Ishikawa (cell line): Measurements from ENCODE around the gene SSTR4.

Experiments
- CEBPB ChIP-seq: IDR thresholded peaks from 2 replicates; pipeline ENCODE4 v1.6.1; 2012
- CREB1 ChIP-seq: IDR thresholded peaks from 2 replicates; pipeline ENCODE4 v1.6.1; 2012; ENCODE audit warnings: low read depth
- EGR1 ChIP-seq: IDR thresholded peaks from 2 replicates; pipeline ENCODE4 v1.6.1; 2012
- EP300 ChIP-seq: IDR thresholded peaks from 2 replicates; pipeline ENCODE4 v1.6.1; 2012; ENCODE audit warnings: borderline replicate concordance
- FOXM1 ChIP-seq: IDR thresholded peaks from 2 replicates; pipeline ENCODE4 v1.6.1; 2012; ENCODE audit warnings: low read depth, borderline replicate concordance
- MAX ChIP-seq: IDR thresholded peaks from 2 replicates; pipeline ENCODE4 v1.6.1; 2012
- NFIC ChIP-seq: IDR thresholded peaks from 2 replicates; pipeline ENCODE4 v1.6.1; 2012
- RAD21 ChIP-seq: IDR thresholded peaks from 2 replicates; pipeline ENCODE4 v1.6.1; 2012; ENCODE audit warnings: low read depth
- REST ChIP-seq: IDR thresholded peaks from 2 replicates; pipeline ENCODE4 v1.6.1; 2012; ENCODE audit warnings: low read depth, mild to moderate bottlenecking
- TAF1 ChIP-seq: IDR thresholded peaks from 2 replicates; pipeline ENCODE4 v1.6.1; 2012; ENCODE audit warnings: low read depth, mild to moderate bottlenecking
- TCF12 ChIP-seq: IDR thresholded peaks from 2 replicates; pipeline ENCODE4 v1.6.1; 2012; ENCODE audit warnings: low read depth
- TEAD4 ChIP-seq: IDR thresholded peaks from 2 replicates; pipeline ENCODE4 v1.6.1; 2012
- USF1 ChIP-seq: IDR thresholded peaks from 2 replicates; pipeline ENCODE4 v1.6.1; 2012
- YY1 ChIP-seq: IDR thresholded peaks from 2 replicates; pipeline ENCODE4 v1.6.1; 2012; ENCODE audit warnings: low read depth
- ZBTB7A ChIP-seq: IDR thresholded peaks from 2 replicates; pipeline ENCODE4 v1.6.1; 2012; ENCODE audit warnings: low read depth

Gene SSTR4

GRCh38 chr20:23082846-23083552 is 47.9 kb downstream of the SSTR4 start:
- TF ChIP-seq EGR1: no peak
- TF ChIP-seq MAX: no peak

GRCh38 chr20:23083553-23084220 is 48.6 kb downstream of the SSTR4 start:
- no peak for TF ChIP-seq USF1
- TF ChIP-seq REST: no peak
- TF ChIP-seq MAX: no peak
- no peak for TF ChIP-seq EP300
- no peak for TF ChIP-seq RAD21
- no peak for TF ChIP-seq CREB1
- no peak for TF ChIP-seq ZBTB7A
- no peak for TF ChIP-seq TCF12
- TF ChIP-seq FOXM1: no peak
- TF ChIP-seq TAF1: no peak
- no peak for TF ChIP-seq TEAD4
- no peak for TF ChIP-seq EGR1
- no peak for TF ChIP-seq CEBPB

GRCh38 chr20:23084282-23084844 is 49.3 kb downstream of the SSTR4 start:
- no peak for TF ChIP-seq EGR1

GRCh38 chr20:23084845-23085365 is 49.8 kb downstream of the SSTR4 start:
- TF ChIP-seq USF1 (no peak), FOXM1 (no peak), RAD21 (no peak), YY1 (no peak), MAX (no peak), TEAD4 (no peak), NFIC (no peak), TAF1 (no peak), EGR1 (no peak), CREB1 (no peak), CEBPB (no peak), REST (no peak), ZBTB7A (no peak), EP300 (no peak)

- no peak for TF ChIP-seq NFIC
- TF ChIP-seq RAD21: no peak
- TF ChIP-seq TAF1: no peak
- TF ChIP-seq CREB1: no peak
- TF ChIP-seq YY1: no peak
- TF ChIP-seq TEAD4: no peak
- no peak for TF ChIP-seq EGR1
- no peak for TF ChIP-seq ZBTB7A
- TF ChIP-seq CEBPB: no peak
- no peak for TF ChIP-seq MAX
- TF ChIP-seq FOXM1: no peak
- no peak for TF ChIP-seq EP300
- no peak for TF ChIP-seq REST
- no peak for TF ChIP-seq USF1
- TF ChIP-seq TCF12: no peak
These were observed 50.4 kb downstream of the SSTR4 start for GRCh38 chr20:23085436-23086055.
